ENCODE results near the gene NFASC.

- no peak for TF ChIP-seq CTCF (IDR thresholded peaks at IDR 0.05; ENCODE audit: insufficient read depth, low read length, poor library complexity, severe bottlenecking)
- TF ChIP-seq EZH2phosphoT487 (conservative IDR thresholded peaks at IDR 0.05; ENCODE audit: low read length): no peak
Observed at GRCh38 chr1:204842892-204843291, 27.8 kb upstream of the NFASC start.

Measured in SU-DHL-6 (cell line).